ENCODE measurements around the gene LIMS1. TPM values are rescaled to one million over a fixed set of nuclear protein-coding genes. Genes with fewer than 3 reads are reported as not detected.

The LIMS1 gene
- total RNA-seq, 1 donor from 2014 or later, result 19.4 TPM

DNA sequence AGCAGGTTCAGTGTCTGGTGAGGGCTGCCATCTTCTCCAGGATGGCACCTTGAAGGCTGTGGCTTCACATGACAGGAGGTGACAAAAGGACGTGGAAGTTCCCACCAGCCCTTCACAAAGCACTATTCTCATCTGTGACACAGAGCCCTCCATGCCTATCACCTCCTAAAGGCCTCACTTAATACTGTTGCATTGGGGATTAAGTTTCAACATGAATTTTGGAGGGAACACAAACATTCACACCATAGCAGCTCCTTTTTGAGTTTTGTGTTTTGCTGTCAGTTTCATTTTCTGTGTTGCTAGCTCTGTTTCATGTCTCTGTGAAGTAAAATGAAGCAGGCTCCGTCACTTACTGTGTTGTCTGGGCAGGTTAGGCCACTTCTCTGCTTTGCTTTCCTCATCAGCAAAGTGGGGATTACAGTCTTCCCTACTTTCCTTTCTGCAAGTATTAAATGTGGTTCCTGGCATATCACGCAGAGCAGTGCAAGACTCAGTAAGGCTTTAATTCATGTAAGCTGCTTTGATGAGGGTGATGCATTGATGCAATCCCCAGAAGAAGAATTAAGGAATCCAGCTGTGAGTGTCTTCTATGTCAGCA is 31.6 kb downstream of the LIMS1 start:
- Histone ChIP-seq H3K9ac (no peak overlapping the region), H4K20me1 (ENCODE audit: low read depth) (no peaks in the 10 kb centered on the region), H3F3A (ENCODE audit: low read depth) (no peaks in the 10 kb centered on the region), H3K27ac (no peak overlapping the region), H3K4me1 (peaks cover 3% of the 10 kb centered on the region), H3K9me3 (ENCODE audit: low read depth) (no peaks in the 10 kb centered on the region), H2AFZ (replicated peaks) (no peak overlapping the region), H3K4me3 (no peak overlapping the region), H3K27me3 (no peaks in the 10 kb centered on the region), H3K4me2 (no peak overlapping the region), H3K36me3 (no peaks in the 10 kb centered on the region), H3K79me2 (ENCODE audit: low read depth) (peaks cover 6% of the 10 kb centered on the region)
- TF ChIP-seq EZH2phosphoT487 (IDR thresholded peaks at IDR 0.05), result no peak
- TF ChIP-seq EZH2 (IDR thresholded peaks at IDR 0.05), result no peak
- TF ChIP-seq, protein P1, sequence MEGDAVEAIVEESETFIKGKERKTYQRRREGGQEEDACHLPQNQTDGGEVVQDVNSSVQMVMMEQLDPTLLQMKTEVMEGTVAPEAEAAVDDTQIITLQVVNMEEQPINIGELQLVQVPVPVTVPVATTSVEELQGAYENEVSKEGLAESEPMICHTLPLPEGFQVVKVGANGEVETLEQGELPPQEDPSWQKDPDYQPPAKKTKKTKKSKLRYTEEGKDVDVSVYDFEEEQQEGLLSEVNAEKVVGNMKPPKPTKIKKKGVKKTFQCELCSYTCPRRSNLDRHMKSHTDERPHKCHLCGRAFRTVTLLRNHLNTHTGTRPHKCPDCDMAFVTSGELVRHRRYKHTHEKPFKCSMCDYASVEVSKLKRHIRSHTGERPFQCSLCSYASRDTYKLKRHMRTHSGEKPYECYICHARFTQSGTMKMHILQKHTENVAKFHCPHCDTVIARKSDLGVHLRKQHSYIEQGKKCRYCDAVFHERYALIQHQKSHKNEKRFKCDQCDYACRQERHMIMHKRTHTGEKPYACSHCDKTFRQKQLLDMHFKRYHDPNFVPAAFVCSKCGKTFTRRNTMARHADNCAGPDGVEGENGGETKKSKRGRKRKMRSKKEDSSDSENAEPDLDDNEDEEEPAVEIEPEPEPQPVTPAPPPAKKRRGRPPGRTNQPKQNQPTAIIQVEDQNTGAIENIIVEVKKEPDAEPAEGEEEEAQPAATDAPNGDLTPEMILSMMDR (IDR thresholded peaks at IDR 0.05), result no peak
- H3K27me3 Mint-ChIP-seq (ENCODE audit: insufficient read depth, low read depth), result no peaks in the 10 kb centered on the region
- H3K4me1 Mint-ChIP-seq, result no peaks in the 10 kb centered on the region
- DNase-seq (ENCODE audit: low spot score), result no peak
- no peak overlapping the region for H3K27ac Mint-ChIP-seq
- no peak overlapping the region for H3K4me3 Mint-ChIP-seq
- H3K9me3 Mint-ChIP-seq, result peaks cover 17% of the 10 kb centered on the region
- H3K36me3 Mint-ChIP-seq, result peaks cover 15% of the 10 kb centered on the region

DNA sequence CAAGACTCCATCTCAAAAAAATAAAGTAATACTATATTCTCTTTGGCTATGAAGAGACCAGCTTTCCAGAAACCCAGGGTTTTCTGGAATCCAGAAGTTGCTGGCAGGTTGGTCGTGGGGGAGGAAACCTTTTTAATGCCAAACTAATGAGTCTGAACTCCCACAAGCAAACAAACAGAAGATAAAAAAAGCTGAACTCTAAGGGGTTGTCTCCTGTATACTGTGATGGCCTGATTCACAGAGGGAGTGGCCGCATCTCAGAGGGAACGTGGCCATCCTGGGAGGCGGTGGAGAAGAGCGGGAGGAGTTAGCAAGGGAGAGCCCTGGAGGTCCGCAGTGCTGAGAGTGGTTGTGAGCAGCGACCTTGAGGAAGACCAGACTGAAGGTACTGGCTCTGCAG is 36.1 kb downstream of the LIMS1 start:
- Histone ChIP-seq H4K20me1 (ENCODE audit: low read depth) (no peaks in the 10 kb centered on the region), H2AFZ (replicated peaks) (no peak overlapping the region), H3K36me3 (no peaks in the 10 kb centered on the region), H3K4me3 (no peak overlapping the region), H3K4me2 (no peak overlapping the region), H3K27me3 (no peaks in the 10 kb centered on the region), H3K27ac (no peak overlapping the region), H3K4me1 (peaks cover 16% of the 10 kb centered on the region), H3K9ac (no peak overlapping the region), H3K9me3 (ENCODE audit: low read depth) (no peaks in the 10 kb centered on the region), H3F3A (ENCODE audit: low read depth) (peaks cover 4% of the 10 kb centered on the region), H3K79me2 (ENCODE audit: low read depth) (peaks cover 6% of the 10 kb centered on the region)
- no peak for DNase-seq (ENCODE audit: low spot score)
- TF ChIP-seq, protein P1 (IDR thresholded peaks at IDR 0.05), result no peak
- TF ChIP-seq EZH2 (IDR thresholded peaks at IDR 0.05) (no peak), EZH2phosphoT487 (IDR thresholded peaks at IDR 0.05) (no peak)
- Mint-ChIP-seq H3K36me3 (peaks cover 9% of the 10 kb centered on the region), H3K4me1 (peaks cover 29% of the 10 kb centered on the region), H3K27me3 (ENCODE audit: insufficient read depth, low read depth) (no peaks in the 10 kb centered on the region), H3K4me3 (no peak overlapping the region), H3K9me3 (peaks cover 9% of the 10 kb centered on the region), H3K27ac (no peak overlapping the region)

DNA sequence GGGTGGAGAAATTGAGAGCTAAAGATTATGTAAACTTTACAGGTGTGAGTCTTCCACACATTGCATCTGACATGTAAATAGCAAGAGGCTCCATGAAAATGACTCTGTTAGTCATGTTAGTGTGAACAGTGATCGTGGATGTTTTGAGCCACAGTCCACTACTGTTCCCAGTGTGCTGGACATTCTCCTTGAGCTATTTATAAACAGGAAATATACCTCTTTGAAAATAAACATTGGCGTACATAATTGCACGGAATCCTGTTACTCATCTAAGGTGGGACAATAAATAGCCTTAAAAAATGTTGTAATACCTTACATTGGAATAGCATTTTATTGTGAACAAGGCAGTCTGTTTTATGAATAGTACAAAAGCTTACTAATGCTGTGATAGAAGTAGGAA is 37.0 kb downstream of the LIMS1 start:
- no peak overlapping the region for H3K9ac ChIP-seq
- Mint-ChIP-seq H3K27me3 (ENCODE audit: insufficient read depth, low read depth) (no peaks in the 10 kb centered on the region), H3K36me3 (peaks cover 9% of the 10 kb centered on the region), H3K27ac (no peak overlapping the region), H3K4me1 (peaks cover 36% of the 10 kb centered on the region), H3K4me3 (no peak overlapping the region), H3K9me3 (peaks cover 9% of the 10 kb centered on the region)
- H2AFZ ChIP-seq (replicated peaks), result no peak overlapping the region
- H3K4me3 ChIP-seq, result no peak overlapping the region
- H3K79me2 ChIP-seq (ENCODE audit: low read depth), result peaks cover 11% of the 10 kb centered on the region
- H3K27me3 ChIP-seq, result no peaks in the 10 kb centered on the region
- H3K9me3 ChIP-seq (ENCODE audit: low read depth), result no peaks in the 10 kb centered on the region
- no peak for TF ChIP-seq EZH2 (IDR thresholded peaks at IDR 0.05)
- no peaks in the 10 kb centered on the region for H4K20me1 ChIP-seq (ENCODE audit: low read depth)
- H3F3A ChIP-seq (ENCODE audit: low read depth), result peaks cover 5% of the 10 kb centered on the region
- H3K4me1 ChIP-seq, result peaks cover 25% of the 10 kb centered on the region
- H3K36me3 ChIP-seq, result no peaks in the 10 kb centered on the region
- DNase-seq (ENCODE audit: low spot score), result no peak
- no peak overlapping the region for H3K27ac ChIP-seq
- H3K4me2 ChIP-seq, result no peak overlapping the region

DNA sequence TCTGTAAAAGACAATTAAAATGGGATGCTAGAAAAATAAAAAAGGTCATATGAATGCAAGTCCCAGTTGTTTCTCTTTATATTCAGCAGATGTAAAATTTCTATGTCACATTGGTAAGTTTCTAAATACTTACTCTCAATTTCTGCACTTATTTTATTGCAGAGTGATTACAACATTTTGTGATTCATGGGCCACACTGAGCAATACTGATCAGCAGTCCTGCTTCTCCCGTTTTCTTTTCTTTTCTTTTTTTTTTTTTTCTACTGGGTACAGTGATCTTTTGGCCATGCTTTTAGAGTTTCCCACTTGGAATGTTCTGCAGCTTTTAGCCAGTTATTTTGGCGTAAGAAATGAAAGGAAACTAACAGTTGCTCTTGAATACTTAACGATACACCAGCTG is 38.8 kb downstream of the LIMS1 start:
- H4K20me1 ChIP-seq (ENCODE audit: low read depth), result no peaks in the 10 kb centered on the region
- H3K79me2 ChIP-seq (ENCODE audit: low read depth), result peaks cover 16% of the 10 kb centered on the region
- peaks cover 25% of the 10 kb centered on the region for H3K4me1 ChIP-seq
- H3F3A ChIP-seq (ENCODE audit: low read depth), result peaks cover 5% of the 10 kb centered on the region
- Mint-ChIP-seq H3K9me3 (peaks cover 3% of the 10 kb centered on the region), H3K4me3 (no peak overlapping the region), H3K4me1 (peaks cover 38% of the 10 kb centered on the region), H3K27ac (no peak overlapping the region), H3K27me3 (ENCODE audit: insufficient read depth, low read depth) (no peaks in the 10 kb centered on the region), H3K36me3 (peaks cover 6% of the 10 kb centered on the region)
- no peaks in the 10 kb centered on the region for H3K9me3 ChIP-seq (ENCODE audit: low read depth)
- no peak overlapping the region for H3K4me3 ChIP-seq
- H3K4me2 ChIP-seq, result no peak overlapping the region
- no peaks in the 10 kb centered on the region for H3K27me3 ChIP-seq
- no peak for TF ChIP-seq EZH2 (IDR thresholded peaks at IDR 0.05)
- TF ChIP-seq, protein P1 (IDR thresholded peaks at IDR 0.05), result no peak
- TF ChIP-seq EZH2phosphoT487 (IDR thresholded peaks at IDR 0.05), result no peak
- no peak overlapping the region for H2AFZ ChIP-seq (replicated peaks)
- H3K27ac ChIP-seq, result no peak overlapping the region
- H3K36me3 ChIP-seq, result no peaks in the 10 kb centered on the region
- H3K9ac ChIP-seq, result no peak overlapping the region
- DNase-seq (ENCODE audit: low spot score), result no peak
